Psoas muscle (tissue), 8 donors: Measurements from ENCODE around the gene DCTN5. TPM values are rescaled to one million over a fixed set of nuclear protein-coding genes. Genes with fewer than 3 reads are reported as not detected.

Source experiments
- ATAC-seq, 4 donors: fragments of 200-7000 bp; cut with Tn5 transposase; one replicate each; pipeline ENCODE4 v1.9.1; 2020; ENCODE audit warnings: moderate library complexity in 3 of 4, mild to moderate bottlenecking in 2 of 4
- DNase-seq, 2 donors: peaks; one replicate each; pipeline ENCODE4 v3.0.0-alpha.2; 2020
- H3K27ac ChIP-seq: fragments of 200-600 bp; one replicate; pipeline ENCODE4 v1.8.0; 2022
- H3K27me3 ChIP-seq, 3 donors: fragments of 200-600 bp in 1 of 3; one replicate each; pipeline versions ENCODE4 v1.6.1 to v1.8.0; 2013 to 2022; ENCODE audit warnings: low read length in 2 of 3, mild to moderate bottlenecking in 2 of 3, moderate library complexity in 1 of 3; ENCODE audit not compliant: insufficient read depth in 3 of 3
- H3K36me3 ChIP-seq, 2 donors: fragments of 200-600 bp in 1 of 2; one replicate each; pipeline versions ENCODE4 v1.6.1 to v1.8.0; 2013 to 2022; ENCODE audit warnings: low read depth in 1 of 2, mild to moderate bottlenecking in 1 of 2, moderate library complexity in 1 of 2; ENCODE audit not compliant: insufficient read depth in 1 of 2
- H3K4me1 ChIP-seq: fragments of 200-600 bp; one replicate; pipeline ENCODE4 v1.8.0; 2022
- H3K4me3 ChIP-seq: fragments of 200-600 bp; one replicate; pipeline ENCODE4 v1.8.0; 2022; ENCODE audit warnings: mild to moderate bottlenecking
- H3K9me3 ChIP-seq: fragments of 200-600 bp; one replicate; pipeline ENCODE4 v1.8.0; 2022
- CTCF ChIP-seq: fragments of 200-600 bp; IDR thresholded peaks from one replicate; pipeline ENCODE4 v1.8.0; 2022; ENCODE audit warnings: antibody characterized with exemption
- WGBS, 3 donors: extraction: QIAGEN DNeasy Blood & Tissue Kit; methylation state at CpG; one replicate each; pipeline versions ENCODE4 v1.1.6 to v1.1.7; 2013; 5-methylcytosine and 5-hydroxymethylcytosine counted together
- intact Hi-C, 2 donors: fragments of 100-400 bp; cut with DNase I; formaldehyde crosslinking; loops; one replicate each; pipeline versions ENCODE4 v1.11.0 to v1.14.2; 2022
- long read RNA-seq, 2 donors: library from polyadenylated mRNA; unstranded; transcript quantifications; one replicate each; pipeline ENCODE4 v2.0.0, GENCODE V29; 2021
- polyA plus RNA-seq, 3 donors: library from polyadenylated mRNA; stranded (reverse); fragments of 200-250 nt; gene quantifications; one replicate each; pipeline ENCODE4 v1.2.3, GENCODE V29; 2013
- total RNA-seq, 4 donors: library from RNA; stranded (reverse); fragmentation: NEBNext Ultra II Directional in 2 of 4; extraction: Animal tissue kit (Norgen Biotek cat#: 25700) in 2 of 4; gene quantifications; one replicate each; pipeline versions ENCODE4 v1.2.1 to v1.2.4, GENCODE V29; 2021 to 2023
- donor health status: healthy with polysubstance abuse.
- donor health status: DM: no; HTN: no; CAD: no; lungs with moderate emphysema.
- donor health status: Bipolar disorder and iron deficiency.
- donor health status: healthy.
- donor health status: DM: yes; HTN: yes; CAD: no.
- donor health status: DM: no; HTN: no; CAD: no.
- donor health status: DM: no; HTN: no; CAD: no.
- donor health status: DM: yes; HTN: yes; CAD: no.

The DCTN5 gene
- total RNA-seq (10 to 100 TPM; 27.5 to 43.8 (median 31.6) TPM), polyA plus RNA-seq (10 to 100 TPM; 17.1 to 47.4 (median 40.5) TPM)
- long read RNA-seq, donor 1, full-length matches to known transcripts, result 18 of 19 reads
- long read RNA-seq, donor 1, partial matches to known transcripts, result 0 of 19 reads
- long read RNA-seq, donor 1, other reads (novel, unspliced or antisense), result 1 of 19 reads
- long read RNA-seq, donor 2, full-length matches to known transcripts, result 42 of 51 reads
- long read RNA-seq, donor 2, partial matches to known transcripts, result 4 of 51 reads
- long read RNA-seq, donor 2, other reads (novel, unspliced or antisense), result 5 of 51 reads

- Histone ChIP-seq H3K27me3 (no peaks in the 10 kb centered on the region), H3K4me1 (peaks cover 20% of the 10 kb centered on the region), H3K4me3 (peak within 1 kb of the TSS; percentile 94), H3K36me3 (peaks cover 7 to 56% of the 10 kb centered on the region in 2 donors), H3K9me3 (no peaks in the 10 kb centered on the region), H3K27ac (peak within 1 kb of the TSS; percentile 91)
- ATAC-seq (peak; percentile 99 to 100 (median 100)), DNase-seq (peak; percentile 94 to 97)
- TF ChIP-seq CTCF, result no peak
- intact Hi-C loops, result loop anchor here in 1 of 2 donors (2.0 kb wide), 1 partner anchor 44 kb away; the partner anchor contains the start of gene NDUFAB1
- WGBS, 3 donors, result 0% methylated on average over 61 to 64 of the region's 64 CpGs
These were observed at the start of gene DCTN5, which contains the start of gene PALB2 for GRCh38 chr16:23640931-23641765. Gene DCTN5, plus strand, starts transcription at chr16:23641466. Its CDS starts 77 bp downstream, at chr16:23641543. Gene PALB2, minus strand, starts transcription at chr16:23641310. Its CDS starts 153 bp downstream, at chr16:23641157.

GRCh38 chr16:23594186-23594585, 47.1 kb upstream of the DCTN5 start:
- Histone ChIP-seq H3K4me1 (peaks cover 19% of the 10 kb centered on the region), H3K9me3 (no peaks in the 10 kb centered on the region), H3K4me3 (peak overlapping the region; percentile 90), H3K27ac (peak overlapping the region; percentile 82), H3K36me3 (peaks cover 6 to 57% of the 10 kb centered on the region in 2 donors), H3K27me3 (no peaks in the 10 kb centered on the region)
- ATAC-seq, result peak in 2 of 4 donors; percentile 19 to 33
- WGBS, 3 donors, result 70 to 85% (median 75%) methylated on average over 12 of the region's 12 CpGs
- intact Hi-C loops, result no loop called here
- no peak for TF ChIP-seq CTCF
- no peak for DNase-seq

- ATAC-seq, result peak in 3 of 4 donors; percentile 0 to 4 (median 3)
- peak overlapping the region; percentile 82 for H3K27ac ChIP-seq
- intact Hi-C loops, result loop anchor here in 1 of 2 donors (5.0 kb wide), 1 partner anchor 38 kb away; the partner anchor contains the start of genes EARS2 and UBFD1
- WGBS, 3 donors, result 15 to 17% (median 16%) methylated on average over 34 of the region's 34 CpGs
- H3K4me1 ChIP-seq, result peaks cover 19% of the 10 kb centered on the region
- DNase-seq, result no peak
- no peak for TF ChIP-seq CTCF
- peaks cover 6 to 45% of the 10 kb centered on the region in 2 donors for H3K36me3 ChIP-seq
- H3K9me3 ChIP-seq, result no peaks in the 10 kb centered on the region
- no peaks in the 10 kb centered on the region for H3K27me3 ChIP-seq
- H3K4me3 ChIP-seq, result peak overlapping the region; percentile 90
These were observed 45.9 kb upstream of the DCTN5 start for GRCh38 chr16:23595246-23595950.

- TF ChIP-seq CTCF, result peak; percentile 100
- Histone ChIP-seq H3K4me1 (peaks cover 19% of the 10 kb centered on the region), H3K27me3 (no peaks in the 10 kb centered on the region), H3K27ac (peak within 1 kb of the TSS; percentile 82), H3K36me3 (peaks cover 6 to 41% of the 10 kb centered on the region in 2 donors), H3K9me3 (no peaks in the 10 kb centered on the region), H3K4me3 (peak within 1 kb of the TSS; percentile 90)
- intact Hi-C loops, result loop anchor here (1.0 to 5.0 kb wide), 3 partner anchors 39 to 45 kb away; partner anchors contain the start of genes EARS2 (in 2 of the 2), UBFD1 (in 2 of the 2), DCTN5 (in 1 of the 2) and PALB2 (in 1 of the 2)
- DNase-seq, result peak; percentile 94 to 96
- peak; percentile 96 to 99 (median 96) for ATAC-seq
- 1 to 2% (median 2%) methylated on average over 60 to 67 of the region's 67 CpGs for WGBS, 3 donors
These were observed 45.1 kb upstream of the DCTN5 start, which contains the start of gene NDUFAB1 for GRCh38 chr16:23595951-23596720. Gene NDUFAB1, minus strand, starts transcription at chr16:23596316. Its CDS starts 26 bp downstream, at chr16:23596290.
